NB4 (cell line): ENCODE results near the gene KCNQ5.

Experiments used
- MAX ChIP-seq: IDR thresholded peaks from 2 replicates; pipeline ENCODE4 v1.6.1; 2011; ENCODE audit warnings: low read depth, low read length
- MYC ChIP-seq: IDR thresholded peaks from 2 replicates; pipeline ENCODE4 v1.6.1; 2011; ENCODE audit warnings: low read depth, low read length
- POLR2A ChIP-seq: IDR thresholded peaks from 2 replicates; pipeline ENCODE4 v1.6.1; 2011; ENCODE audit warnings: mild to moderate bottlenecking; ENCODE audit not compliant: insufficient read length; ENCODE audit errors: extremely low read depth
- TF ChIP-seq, protein P1 (sequence below): IDR thresholded peaks from one replicate; pipeline ENCODE4 v1.5.1; 2012; ENCODE audit warnings: low read depth, low read length

DNA sequence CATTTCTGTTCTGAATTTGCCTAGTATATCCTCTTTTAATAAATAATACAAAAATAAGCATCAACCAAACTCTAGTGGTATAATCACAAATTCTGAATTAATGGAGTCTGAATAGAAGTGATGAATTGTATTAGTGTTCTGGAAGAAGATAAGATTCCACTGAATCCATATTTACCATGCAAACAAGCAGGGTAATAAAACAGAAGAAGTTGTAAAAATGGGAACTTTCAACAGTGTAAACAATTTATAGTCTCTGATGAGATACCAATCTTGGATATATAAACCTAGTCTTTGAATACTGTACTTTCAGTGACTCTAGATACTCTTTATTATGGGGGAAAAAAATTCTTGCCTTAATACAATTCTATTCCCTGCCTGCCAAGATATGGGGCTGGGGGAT is 405.8 kb downstream of the KCNQ5 start:
- TF ChIP-seq POLR2A, result no peak
- TF ChIP-seq, protein P1, sequence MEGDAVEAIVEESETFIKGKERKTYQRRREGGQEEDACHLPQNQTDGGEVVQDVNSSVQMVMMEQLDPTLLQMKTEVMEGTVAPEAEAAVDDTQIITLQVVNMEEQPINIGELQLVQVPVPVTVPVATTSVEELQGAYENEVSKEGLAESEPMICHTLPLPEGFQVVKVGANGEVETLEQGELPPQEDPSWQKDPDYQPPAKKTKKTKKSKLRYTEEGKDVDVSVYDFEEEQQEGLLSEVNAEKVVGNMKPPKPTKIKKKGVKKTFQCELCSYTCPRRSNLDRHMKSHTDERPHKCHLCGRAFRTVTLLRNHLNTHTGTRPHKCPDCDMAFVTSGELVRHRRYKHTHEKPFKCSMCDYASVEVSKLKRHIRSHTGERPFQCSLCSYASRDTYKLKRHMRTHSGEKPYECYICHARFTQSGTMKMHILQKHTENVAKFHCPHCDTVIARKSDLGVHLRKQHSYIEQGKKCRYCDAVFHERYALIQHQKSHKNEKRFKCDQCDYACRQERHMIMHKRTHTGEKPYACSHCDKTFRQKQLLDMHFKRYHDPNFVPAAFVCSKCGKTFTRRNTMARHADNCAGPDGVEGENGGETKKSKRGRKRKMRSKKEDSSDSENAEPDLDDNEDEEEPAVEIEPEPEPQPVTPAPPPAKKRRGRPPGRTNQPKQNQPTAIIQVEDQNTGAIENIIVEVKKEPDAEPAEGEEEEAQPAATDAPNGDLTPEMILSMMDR, result no peak
- TF ChIP-seq MAX, result no peak
- TF ChIP-seq MYC, result no peak
